Erythroblast (primary cell): Measurements from ENCODE around the gene MAML2.

Experiments used
- GATA1 ChIP-seq: IDR thresholded peaks from 2 replicates; pipeline ENCODE4 v1.6.1; 2011; ENCODE audit warnings: low read depth, mild to moderate bottlenecking, control low read depth, low read length, moderate library complexity
- POLR2A ChIP-seq: IDR thresholded peaks from 2 replicates; pipeline ENCODE4 v1.6.1; 2011; ENCODE audit warnings: mild to moderate bottlenecking, low read length

DNA sequence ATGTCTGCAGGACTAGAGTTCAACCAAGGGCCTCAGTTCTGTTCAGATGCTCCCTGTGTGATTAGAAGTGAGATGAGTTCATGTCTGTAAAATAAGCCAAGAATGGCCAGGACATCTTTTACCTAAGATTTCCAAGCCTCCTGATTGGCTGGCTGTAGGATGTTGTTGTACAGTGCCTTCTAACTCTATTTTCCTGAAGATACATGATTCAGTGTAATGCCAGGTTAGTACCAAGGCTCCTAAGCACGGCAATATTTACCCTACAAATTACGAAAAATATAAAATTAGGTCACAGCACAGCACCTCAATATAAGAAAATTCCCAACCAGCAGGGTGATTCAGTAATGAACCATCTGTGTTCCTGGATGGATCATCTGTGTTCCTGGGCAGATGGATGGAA is 279.1 kb downstream of the MAML2 start:
- TF ChIP-seq POLR2A (no peak), GATA1 (no peak)
